HepG2 (cell line): ENCODE results near the gene TIAM2. TPM values are rescaled to one million over a fixed set of nuclear protein-coding genes. Genes with fewer than 3 reads are reported as not detected.

ENCODE experiments used
- AGO2 ChIP-seq: fragments of 200-400 bp; formaldehyde crosslinking; optimal IDR thresholded peaks from 2 replicates; pipeline ENCODE3; 2017; ENCODE audit warnings: mild to moderate bottlenecking, low read depth, low read length, moderate library complexity
- MAFK ChIP-seq, 2 experiments: IDR thresholded peaks in 1 of 2; conservative IDR thresholded peaks in 1 of 2; 2 replicates each; pipeline ENCODE4 v1.6.1; 2011; ENCODE audit warnings: improper control_type of control experiment in 2 of 2, low read length in 2 of 2
- NCOA5 ChIP-seq: sonication (generic); formaldehyde crosslinking; IDR thresholded peaks from 2 replicates; pipeline ENCODE4 v1.4.0; 2020; ENCODE audit warnings: missing genetic modification reagents
- PITX1 ChIP-seq: sonication (generic); formaldehyde crosslinking; IDR thresholded peaks from 2 replicates; pipeline ENCODE4 v1.5.1; 2020; ENCODE audit warnings: mild to moderate bottlenecking, missing genetic modification reagents
- POLR2A ChIP-seq, 2 experiments: IDR thresholded peaks; 2 replicates each; pipeline ENCODE4 v1.6.1; 2011; ENCODE audit warnings: low read depth in 2 of 2, low read length in 2 of 2, mild to moderate bottlenecking in 1 of 2, moderate library complexity in 1 of 2; ENCODE audit not compliant: insufficient read depth in 1 of 2
- PRMT3 ChIP-seq: sonication (generic); formaldehyde crosslinking; IDR thresholded peaks from 2 replicates; pipeline ENCODE4 v1.8.1; 2022; ENCODE audit warnings: low read depth, mild to moderate bottlenecking, moderate library complexity, missing genetic modification reagents, borderline replicate concordance
- SP4 ChIP-seq: sonication (generic); formaldehyde crosslinking; IDR thresholded peaks from 2 replicates; pipeline ENCODE4 v1.8.1; 2023; ENCODE audit warnings: mild to moderate bottlenecking, missing genetic modification reagents
- TAF1 ChIP-seq: sonication (generic); formaldehyde crosslinking; IDR thresholded peaks from 2 replicates; pipeline ENCODE4 v1.4.0; 2020; ENCODE audit warnings: missing genetic modification reagents
- ZBTB21 ChIP-seq: sonication (generic); formaldehyde crosslinking; IDR thresholded peaks from 2 replicates; pipeline ENCODE4 v1.4.0; 2020; ENCODE audit warnings: missing genetic modification reagents
- ZNF10 ChIP-seq: sonication (generic); formaldehyde crosslinking; IDR thresholded peaks from 2 replicates; pipeline ENCODE4 v1.4.0; 2020; ENCODE audit warnings: mild to moderate bottlenecking, low read depth, missing genetic modification reagents, borderline replicate concordance
- ZNF318 ChIP-seq: sonication (generic); formaldehyde crosslinking; IDR thresholded peaks from 2 replicates; pipeline ENCODE4 v1.4.0; 2020; ENCODE audit warnings: mild to moderate bottlenecking, missing genetic modification reagents
- ZNF329 ChIP-seq: sonication (generic); formaldehyde crosslinking; IDR thresholded peaks from 2 replicates; pipeline ENCODE4 v1.9.0; 2021; ENCODE audit warnings: low read depth, mild to moderate bottlenecking, missing genetic modification reagents
- polyA plus RNA-seq, 8 experiments: library from polyadenylated mRNA; depleted of rRNA in 3 of 8; stranded (reverse) in 7 of 8; unstranded in 1 of 8; fragments of >200 nt; fragmentation: Illumina TruSeq in 4 of 8; extraction: Trizol in 4 of 8; gene quantifications; 2 replicates each; pipeline versions ENCODE4 v1.2.1 to v1.2.3, GENCODE V29; 2011 to 2016; ENCODE audit warnings: low read depth in 4 of 8, missing spikeins in 1 of 8, mixed read lengths in 1 of 8; ENCODE audit not compliant: insufficient read depth in 1 of 8
- total RNA-seq, 5 experiments: library from RNA; depleted of rRNA; stranded (reverse); fragments of >200 nt; fragmentation: Illumina TruSeq; extraction: Trizol; gene quantifications; 2 replicates each; pipeline ENCODE4 v1.2.3, GENCODE V29; 2016; ENCODE audit warnings: low read depth in 1 of 5

Gene TIAM2
- total and polyA plus RNA-seq, 2 of the 13 experiments (the other 11 are each of a cell fraction or from before 2014, with no cell fraction given) = 4.1 to 4.5 TPM

GRCh38 chr6:155250701-155251381 is 255.7 kb downstream of the TIAM2 start (continued):
- no peak for TF ChIP-seq ZNF318 (CRISPR knock-in tag)
- TF ChIP-seq SP4 (CRISPR knock-in tag) = no peak
- TF ChIP-seq NCOA5 = no peak
- 0 out of 4 replicates have a peak, but pooled peaks of 1 of the 2 experiments have one; percentile 22 for TF ChIP-seq MAFK (conservative IDR thresholded peaks at IDR 0.05 in 1 of 2, IDR thresholded peaks at IDR 0.05 in 1 of 2; ENCODE audit: low read length in 2 of 2)
- peak in 1 of 2 experiments; percentile 32; a peak in 1 of 4 replicates for TF ChIP-seq POLR2A (IDR thresholded peaks at IDR 0.05; ENCODE audit: insufficient read depth in 1 of 2, low read depth in 2 of 2, low read length in 2 of 2)
- peak; percentile 28 for TF ChIP-seq AGO2
- TF ChIP-seq TAF1 (CRISPR knock-in tag) = no peak
- TF ChIP-seq PITX1 (CRISPR knock-in tag) = no peak
- no peak for TF ChIP-seq ZNF329
- no peak for TF ChIP-seq ZNF10
- TF ChIP-seq PRMT3 = no peak
- no peak for TF ChIP-seq ZBTB21 (CRISPR knock-in tag)
